ENCODE measurements around the gene MYOCOS. TPM values are rescaled to one million over a fixed set of nuclear protein-coding genes. Genes with fewer than 3 reads are reported as not detected.

Gene MYOCOS
- total and polyA plus RNA-seq, 3 donors from 2014 or later: 0.33 to 0.55 (median 0.37) TPM

DNA sequence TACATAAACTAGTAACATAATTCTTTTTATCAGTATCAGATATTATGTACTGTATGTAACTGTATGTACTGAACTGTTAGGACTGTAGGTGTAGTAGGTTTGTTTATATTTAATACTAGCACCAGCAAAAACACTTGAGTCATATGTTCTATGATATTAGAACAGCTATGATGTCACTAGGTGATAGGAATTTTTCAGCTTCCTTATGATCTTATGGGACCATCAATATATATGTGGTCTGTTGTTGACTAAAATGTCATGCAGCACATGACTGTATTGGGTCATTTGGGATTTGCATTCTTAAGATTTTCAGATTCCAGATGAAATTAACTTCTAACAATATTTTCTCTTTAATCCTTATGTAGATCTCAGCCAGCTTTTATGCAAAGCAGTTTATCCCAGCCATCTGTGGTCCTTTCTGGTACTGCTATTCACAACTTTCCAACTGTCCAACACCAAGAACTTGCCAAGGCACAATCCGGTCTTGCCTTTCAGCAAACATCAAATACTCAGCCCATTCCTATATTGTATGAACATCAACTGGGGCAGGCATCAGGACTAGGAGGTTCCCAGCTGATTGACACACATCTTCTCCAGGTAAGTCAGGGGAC, 38.3 kb upstream of the MYOCOS start:
- H3K4me1 ChIP-seq: no peaks in the 10 kb centered on the region
- no peak for TF ChIP-seq POLR2A (IDR thresholded peaks at IDR 0.05)
- no peaks in the 10 kb centered on the region for H3K9me3 ChIP-seq
- intact Hi-C loops (cut with DNase I; ENCODE audit: low total_unique reads): no loop called here
- H3K27ac ChIP-seq: no peak overlapping the region
- WGBS, 2 donors: 63 to 82% methylated on average over 1 of the region's 1 CpG
- H3K4me3 ChIP-seq: no peak overlapping the region
- no peaks in the 10 kb centered on the region for H3K27me3 ChIP-seq
- H3K36me3 ChIP-seq (ENCODE audit: low read depth, missing control alignments): no peaks in the 10 kb centered on the region
- DNase-seq: no peak

DNA sequence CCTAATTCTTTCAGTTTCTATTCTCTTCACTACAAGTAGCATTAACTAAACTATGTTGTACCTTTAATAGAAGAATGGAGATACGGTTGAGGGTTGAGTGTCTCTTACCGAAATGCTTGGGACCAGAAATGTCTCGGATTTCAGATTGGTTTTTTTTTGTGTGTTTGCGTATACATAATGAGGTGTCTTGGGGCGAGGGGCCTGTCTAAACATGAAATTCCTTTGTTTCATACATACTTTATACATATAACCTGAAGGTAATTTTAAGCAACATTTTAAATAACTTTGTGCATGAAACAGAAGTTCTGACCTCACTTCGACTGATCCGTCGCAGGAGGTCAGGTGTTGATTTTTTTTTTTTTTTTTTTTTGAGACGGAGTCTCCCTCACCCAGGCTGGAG, 36.3 kb upstream of the MYOCOS start:
- no peak for TF ChIP-seq POLR2A (IDR thresholded peaks at IDR 0.05)
- TF ChIP-seq, protein P1, sequence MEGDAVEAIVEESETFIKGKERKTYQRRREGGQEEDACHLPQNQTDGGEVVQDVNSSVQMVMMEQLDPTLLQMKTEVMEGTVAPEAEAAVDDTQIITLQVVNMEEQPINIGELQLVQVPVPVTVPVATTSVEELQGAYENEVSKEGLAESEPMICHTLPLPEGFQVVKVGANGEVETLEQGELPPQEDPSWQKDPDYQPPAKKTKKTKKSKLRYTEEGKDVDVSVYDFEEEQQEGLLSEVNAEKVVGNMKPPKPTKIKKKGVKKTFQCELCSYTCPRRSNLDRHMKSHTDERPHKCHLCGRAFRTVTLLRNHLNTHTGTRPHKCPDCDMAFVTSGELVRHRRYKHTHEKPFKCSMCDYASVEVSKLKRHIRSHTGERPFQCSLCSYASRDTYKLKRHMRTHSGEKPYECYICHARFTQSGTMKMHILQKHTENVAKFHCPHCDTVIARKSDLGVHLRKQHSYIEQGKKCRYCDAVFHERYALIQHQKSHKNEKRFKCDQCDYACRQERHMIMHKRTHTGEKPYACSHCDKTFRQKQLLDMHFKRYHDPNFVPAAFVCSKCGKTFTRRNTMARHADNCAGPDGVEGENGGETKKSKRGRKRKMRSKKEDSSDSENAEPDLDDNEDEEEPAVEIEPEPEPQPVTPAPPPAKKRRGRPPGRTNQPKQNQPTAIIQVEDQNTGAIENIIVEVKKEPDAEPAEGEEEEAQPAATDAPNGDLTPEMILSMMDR (IDR thresholded peaks at IDR 0.05): no peak
- Histone ChIP-seq H3K9me3 (no peaks in the 10 kb centered on the region), H3K4me1 (no peaks in the 10 kb centered on the region), H3K36me3 (ENCODE audit: low read depth, missing control alignments) (no peaks in the 10 kb centered on the region), H3K27me3 (no peaks in the 10 kb centered on the region), H3K4me3 (no peak overlapping the region), H3K27ac (no peak overlapping the region)
- intact Hi-C loops (cut with DNase I; ENCODE audit: low total_unique reads): no loop called here
- DNase-seq: no peak
- WGBS, 2 donors: 91 to 95% methylated on average over 9 of the region's 9 CpGs

DNA sequence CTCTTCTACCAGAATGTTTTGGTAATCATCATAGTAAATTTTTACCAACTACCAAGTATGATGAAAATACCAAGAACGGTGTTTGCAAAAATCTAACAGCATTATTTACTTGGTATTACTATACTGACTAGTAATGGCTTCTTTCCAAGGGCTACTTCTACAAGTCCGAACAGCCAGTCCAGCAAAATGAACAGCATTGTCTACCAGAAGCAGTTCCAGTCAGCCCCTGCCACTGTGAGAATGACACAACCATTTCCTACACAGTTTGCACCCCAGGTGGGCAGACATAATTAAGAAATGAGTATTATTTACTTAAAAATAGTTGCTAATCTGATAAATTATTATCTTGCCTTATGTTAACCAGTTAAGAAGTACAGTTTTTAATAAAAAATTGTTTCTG, 33.8 kb upstream of the MYOCOS start:
- DNase-seq: no peak
- no peaks in the 10 kb centered on the region for H3K27me3 ChIP-seq
- TF ChIP-seq POLR2A (IDR thresholded peaks at IDR 0.05): no peak
- TF ChIP-seq, protein P1 (IDR thresholded peaks at IDR 0.05): no peak
- H3K4me1 ChIP-seq: no peaks in the 10 kb centered on the region
- H3K9me3 ChIP-seq: no peaks in the 10 kb centered on the region
- no peak overlapping the region for H3K4me3 ChIP-seq
- intact Hi-C loops (cut with DNase I; ENCODE audit: low total_unique reads): no loop called here
- whole genome bisulfite sequencing, 2 donors: 85 to 86% methylated on average over 2 of the region's 2 CpGs
- H3K36me3 ChIP-seq (ENCODE audit: low read depth, missing control alignments): no peaks in the 10 kb centered on the region
- H3K27ac ChIP-seq: no peak overlapping the region

DNA sequence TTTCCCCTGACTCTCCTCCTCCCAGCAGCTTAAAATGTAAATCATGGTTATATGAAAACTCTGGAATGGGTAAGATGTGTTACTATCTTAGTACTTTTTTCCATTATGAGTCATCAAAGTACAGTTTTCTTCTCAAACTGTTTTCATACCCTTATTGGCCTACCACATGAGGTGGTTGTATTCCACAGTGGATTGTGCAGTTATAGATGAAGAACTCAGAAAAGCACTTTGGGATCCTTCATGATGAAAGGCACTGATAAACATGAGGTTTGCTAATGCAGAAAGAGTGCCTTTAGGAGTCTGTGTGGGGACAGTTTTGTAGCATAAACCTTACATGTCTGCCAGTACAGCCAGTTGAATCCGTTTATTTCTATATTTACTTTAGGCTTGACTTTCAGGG, 32.0 kb upstream of the MYOCOS start:
- Histone ChIP-seq H3K4me3 (no peak overlapping the region), H3K4me1 (no peaks in the 10 kb centered on the region), H3K36me3 (ENCODE audit: low read depth, missing control alignments) (no peaks in the 10 kb centered on the region), H3K27ac (no peak overlapping the region), H3K9me3 (no peaks in the 10 kb centered on the region), H3K27me3 (no peaks in the 10 kb centered on the region)
- no peak for DNase-seq
- TF ChIP-seq, protein P1 (IDR thresholded peaks at IDR 0.05): no peak
- no peak for TF ChIP-seq POLR2A (IDR thresholded peaks at IDR 0.05)
- 83 to 85% methylated on average over 1 of the region's 1 CpG for WGBS, 2 donors
- intact Hi-C loops (cut with DNase I; ENCODE audit: low total_unique reads): no loop called here

DNA sequence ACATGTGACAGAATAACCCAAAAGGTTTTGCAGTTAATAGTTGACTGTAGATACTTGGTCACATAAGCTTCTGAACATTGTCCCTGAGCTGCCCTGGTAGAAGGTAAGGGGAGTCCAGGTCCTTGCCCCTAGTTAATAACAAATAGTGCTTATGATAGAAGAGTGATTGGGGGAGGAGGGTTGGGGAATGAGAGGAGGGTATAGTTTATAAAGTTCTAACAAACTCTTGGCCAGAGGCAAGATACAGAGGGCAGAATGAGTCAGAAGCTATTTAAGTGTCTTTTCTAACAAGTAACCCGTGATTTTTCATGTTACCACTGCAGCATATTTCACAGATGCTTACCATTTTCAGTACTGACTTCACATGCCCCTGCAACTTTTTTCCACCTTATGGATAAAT, 26.7 kb upstream of the MYOCOS start:
- no peak overlapping the region for H3K4me3 ChIP-seq
- H3K9me3 ChIP-seq: no peaks in the 10 kb centered on the region
- DNase-seq: no peak
- WGBS, 2 donors: 73 to 90% methylated on average over 1 of the region's 1 CpG
- TF ChIP-seq, protein P1 (IDR thresholded peaks at IDR 0.05): no peak
- TF ChIP-seq POLR2A (IDR thresholded peaks at IDR 0.05): no peak
- H3K27me3 ChIP-seq: no peaks in the 10 kb centered on the region
- H3K4me1 ChIP-seq: no peaks in the 10 kb centered on the region
- no peaks in the 10 kb centered on the region for H3K36me3 ChIP-seq (ENCODE audit: low read depth, missing control alignments)
- no peak overlapping the region for H3K27ac ChIP-seq
- intact Hi-C loops (cut with DNase I; ENCODE audit: low total_unique reads): no loop called here
